C4-2B (cell line): ENCODE results near the gene SYPL2.

ENCODE experiments used
- ZFX ChIP-seq: fragments of 450-650 bp; IDR thresholded peaks from 2 replicates; pipeline ENCODE4 v1.6.1; 2017
- TF ChIP-seq, protein P1 (sequence below): fragments of 450-650 bp; conservative IDR thresholded peaks from 2 replicates; pipeline ENCODE4 v1.5.1; 2017; ENCODE audit warnings: mild to moderate bottlenecking

GRCh38 chr1:109488696-109489095, 22.4 kb downstream of the SYPL2 start:
- TF ChIP-seq, protein P1, sequence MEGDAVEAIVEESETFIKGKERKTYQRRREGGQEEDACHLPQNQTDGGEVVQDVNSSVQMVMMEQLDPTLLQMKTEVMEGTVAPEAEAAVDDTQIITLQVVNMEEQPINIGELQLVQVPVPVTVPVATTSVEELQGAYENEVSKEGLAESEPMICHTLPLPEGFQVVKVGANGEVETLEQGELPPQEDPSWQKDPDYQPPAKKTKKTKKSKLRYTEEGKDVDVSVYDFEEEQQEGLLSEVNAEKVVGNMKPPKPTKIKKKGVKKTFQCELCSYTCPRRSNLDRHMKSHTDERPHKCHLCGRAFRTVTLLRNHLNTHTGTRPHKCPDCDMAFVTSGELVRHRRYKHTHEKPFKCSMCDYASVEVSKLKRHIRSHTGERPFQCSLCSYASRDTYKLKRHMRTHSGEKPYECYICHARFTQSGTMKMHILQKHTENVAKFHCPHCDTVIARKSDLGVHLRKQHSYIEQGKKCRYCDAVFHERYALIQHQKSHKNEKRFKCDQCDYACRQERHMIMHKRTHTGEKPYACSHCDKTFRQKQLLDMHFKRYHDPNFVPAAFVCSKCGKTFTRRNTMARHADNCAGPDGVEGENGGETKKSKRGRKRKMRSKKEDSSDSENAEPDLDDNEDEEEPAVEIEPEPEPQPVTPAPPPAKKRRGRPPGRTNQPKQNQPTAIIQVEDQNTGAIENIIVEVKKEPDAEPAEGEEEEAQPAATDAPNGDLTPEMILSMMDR: no peak
- no peak for TF ChIP-seq ZFX
